Caco-2 (cell line): ENCODE results near the gene BIRC3. TPM values are rescaled to one million over a fixed set of nuclear protein-coding genes. Genes with fewer than 3 reads are reported as not detected.
"Not testable (repeated sequence)": the region's sequence is repeated elsewhere in the genome, so short reads cannot be mapped to it uniquely, and the experiment has no call there.

Experiments
- BruUV-seq: library from RNA; stranded (reverse); fragments of 400-500 nt; replicated peaks from 2 replicates; lab custom pipeline; 2021; lab: Mats Ljungman, UMichigan
- CTCF ChIA-PET: fragments of 300-600 bp; sonication (Branson Sonifier 250); formaldehyde crosslinking; loops from one replicate; lab custom pipeline; 2022; ENCODE audit warnings: antibody characterized with exemption; lab: Charles Lee
- POLR2A ChIA-PET: fragments of 300-600 bp; sonication (Branson Sonifier 250); formaldehyde crosslinking; loops from one replicate; lab custom pipeline; 2022; ENCODE audit warnings: antibody characterized with exemption; lab: Charles Lee
- DNase-seq, 2 experiments: peaks; one replicate each; pipeline versions ENCODE4 v3.0.0 to v3.0.0-alpha.2; 2020 to 2022
- H3K27me3 ChIP-seq: replicated peaks from 2 replicates; pipeline ENCODE4 v1.6.0; 2011; ENCODE audit warnings: low read length; ENCODE audit not compliant: control insufficient read depth, insufficient read depth
- H3K36me3 ChIP-seq: 2 replicates; pipeline ENCODE4 v1.5.1; 2011; ENCODE audit warnings: low read length; ENCODE audit not compliant: control insufficient read depth, insufficient read depth
- H3K4me1 ChIP-seq: fragments of 250-450 bp; sonication (Bioruptor Pico); 2 replicates; pipeline ENCODE4 v1.5.1; 2020; ENCODE audit warnings: mild to moderate bottlenecking
- H3K4me3 ChIP-seq: 2 replicates; pipeline ENCODE4 v1.5.1; 2011; ENCODE audit warnings: low read depth, mild to moderate bottlenecking, control low read depth, low read length
- H3K9me3 ChIP-seq: fragments of 250-450 bp; sonication (Bioruptor Pico); 2 replicates; pipeline ENCODE4 v1.5.1; 2020; ENCODE audit warnings: mild to moderate bottlenecking, moderate library complexity
- H3K27ac Mint-ChIP-seq: one replicate; pipeline ENCODE4 v1.8.0; 2022; ENCODE audit warnings: mixed read lengths; ENCODE audit not compliant: unreplicated experiment
- H3K27me3 Mint-ChIP-seq: one replicate; pipeline ENCODE4 v1.8.0; 2022; ENCODE audit warnings: mixed read lengths; ENCODE audit not compliant: insufficient read depth, unreplicated experiment
- H3K36me3 Mint-ChIP-seq: one replicate; pipeline ENCODE4 v1.8.0; 2022; ENCODE audit warnings: mild to moderate bottlenecking, mixed read lengths; ENCODE audit not compliant: insufficient read depth, unreplicated experiment
- H3K4me1 Mint-ChIP-seq: one replicate; pipeline ENCODE4 v1.8.0; 2022; ENCODE audit warnings: low read depth, mixed read lengths; ENCODE audit not compliant: unreplicated experiment
- H3K4me3 Mint-ChIP-seq: one replicate; pipeline ENCODE4 v1.8.0; 2022; ENCODE audit warnings: mild to moderate bottlenecking, moderate library complexity, mixed read lengths; ENCODE audit not compliant: unreplicated experiment
- H3K9me3 Mint-ChIP-seq: one replicate; pipeline ENCODE4 v1.8.0; 2022; ENCODE audit warnings: mixed read lengths; ENCODE audit not compliant: unreplicated experiment
- CTCF ChIP-seq, 2 experiments: fragments of 200-600 bp in 1 of 2; IDR thresholded peaks; 1 replicate in 1 of 2; 2 replicates in 1 of 2; pipeline versions ENCODE4 v1.5.1 to v1.8.0; 2011 to 2022; ENCODE audit warnings: antibody characterized with exemption in 1 of 2, control low read depth in 1 of 2, inconsistent platforms in 1 of 2, low read depth in 1 of 2, low read length in 1 of 2, mild to moderate bottlenecking in 1 of 2, moderate library complexity in 1 of 2; ENCODE audit not compliant: insufficient read depth in 1 of 2, severe bottlenecking in 1 of 2, unreplicated experiment in 1 of 2
- intact Hi-C: fragments of 100-400 bp; cut with micrococcal nuclease; formaldehyde crosslinking; loops from one replicate; pipeline ENCODE4 v1.10.0; 2022; ENCODE audit not compliant: unreplicated experiment
- total RNA-seq: library from RNA; stranded (reverse); gene quantifications from 2 replicates; pipeline ENCODE4 v1.2.3, GENCODE V29; 2022

BIRC3 gene
- total RNA-seq, 1 experiment from 2014 or later, result 1.4 TPM

- H3K4me3 ChIP-seq, result no peak overlapping the region
- H3K36me3 Mint-ChIP-seq, result no peaks in the 10 kb centered on the region
These were observed 15.3 kb downstream of the BIRC3 start for GRCh38 chr11:102332611-102332994.

GRCh38 chr11:102338479-102339010 lies 21.3 kb downstream of the BIRC3 start:
- no peaks in the 10 kb centered on the region for H3K27me3 Mint-ChIP-seq
- H3K4me3 Mint-ChIP-seq, result no peak overlapping the region
- H3K4me1 Mint-ChIP-seq, result peaks cover 9% of the 10 kb centered on the region
- H3K27me3 ChIP-seq, result no peaks in the 10 kb centered on the region
- no TSS peak for BruUV-seq
- no peaks in the 10 kb centered on the region for H3K9me3 ChIP-seq
- no peak for DNase-seq
- no peak for TF ChIP-seq CTCF (IDR thresholded peaks at IDR 0.05; ENCODE audit: insufficient read depth in 1 of 2, low read depth in 1 of 2, low read length in 1 of 2, severe bottlenecking in 1 of 2, unreplicated experiment in 1 of 2)
- ChIA-PET POLR2A (no interaction called here), CTCF (no interaction called here)
- H3K27ac Mint-ChIP-seq, result no peak overlapping the region
- no peaks in the 10 kb centered on the region for H3K9me3 Mint-ChIP-seq
- H3K4me3 ChIP-seq, result no peak overlapping the region
- H3K36me3 ChIP-seq, result no peaks in the 10 kb centered on the region
- intact Hi-C loops, result no loop called here
- H3K36me3 Mint-ChIP-seq, result no peaks in the 10 kb centered on the region
- H3K4me1 ChIP-seq, result no peaks in the 10 kb centered on the region

More at GRCh38 chr11:102332611-102332994, 15.3 kb downstream of the BIRC3 start:
- H3K36me3 ChIP-seq, result no peaks in the 10 kb centered on the region
- Mint-ChIP-seq H3K4me1 (peaks cover 7% of the 10 kb centered on the region), H3K9me3 (no peaks in the 10 kb centered on the region), H3K4me3 (no peak overlapping the region), H3K27ac (no peak overlapping the region), H3K27me3 (no peaks in the 10 kb centered on the region)
- peaks cover 9% of the 10 kb centered on the region for H3K4me1 ChIP-seq
- BruUV-seq, result no TSS peak
- H3K9me3 ChIP-seq, result no peaks in the 10 kb centered on the region
- intact Hi-C loops, result no loop called here
- no peak for DNase-seq
- CTCF ChIA-PET, result interaction anchor here (0.6 to 0.8 kb wide), 2 partner anchors 9 to 334 kb away, joined by 3 to 4 read pairs; no protein-coding TSS in a partner anchor
- POLR2A ChIA-PET, result no interaction called here
- no peak for TF ChIP-seq CTCF (IDR thresholded peaks at IDR 0.05; ENCODE audit: insufficient read depth in 1 of 2, low read depth in 1 of 2, low read length in 1 of 2, severe bottlenecking in 1 of 2, unreplicated experiment in 1 of 2)
- no peaks in the 10 kb centered on the region for H3K27me3 ChIP-seq

GRCh38 chr11:102341311-102341710 lies 24.0 kb downstream of the BIRC3 start:
- BruUV-seq, result not testable (repeated sequence)
- CTCF ChIA-PET, result interaction anchor here (0.8 to 2.0 kb wide), 20 partner anchors 9 to 325 kb away, joined by 3 to 51 read pairs (median 4); partner anchors contain the start of gene MMP20

More at GRCh38 chr11:102341311-102341710, 24.0 kb downstream of the BIRC3 start:
- H3K27me3 Mint-ChIP-seq, DNase-seq, H3K36me3 Mint-ChIP-seq, H3K27ac Mint-ChIP-seq, H3K27me3 ChIP-seq, H3K4me1 ChIP-seq, POLR2A ChIA-PET, H3K9me3 ChIP-seq, H3K9me3 Mint-ChIP-seq, H3K4me3 ChIP-seq, H3K4me3 Mint-ChIP-seq, H3K36me3 ChIP-seq: not testable (repeated sequence)
- intact Hi-C loops, result loop anchor here (1.0 to 5.0 kb wide), 5 partner anchors 51 to 325 kb away; no protein-coding TSS in a partner anchor
- H3K4me1 Mint-ChIP-seq, result peaks cover 16% of the 10 kb centered on the region
